B cell (primary cell): Measurements from ENCODE around the gene PFDN1.

ENCODE experiments used
- EZH2 ChIP-seq: IDR thresholded peaks from 2 replicates; pipeline ENCODE4 v1.6.1; 2012; ENCODE audit warnings: borderline replicate concordance, low read depth, mild to moderate bottlenecking, moderate library complexity, low read length; ENCODE audit not compliant: insufficient read depth, poor library complexity, severe bottlenecking
- TF ChIP-seq, protein P1 (sequence below): fragments of 200-600 bp; IDR thresholded peaks from one replicate; pipeline ENCODE4 v1.8.0; 2022; ENCODE audit warnings: antibody characterized with exemption, mild to moderate bottlenecking

DNA sequence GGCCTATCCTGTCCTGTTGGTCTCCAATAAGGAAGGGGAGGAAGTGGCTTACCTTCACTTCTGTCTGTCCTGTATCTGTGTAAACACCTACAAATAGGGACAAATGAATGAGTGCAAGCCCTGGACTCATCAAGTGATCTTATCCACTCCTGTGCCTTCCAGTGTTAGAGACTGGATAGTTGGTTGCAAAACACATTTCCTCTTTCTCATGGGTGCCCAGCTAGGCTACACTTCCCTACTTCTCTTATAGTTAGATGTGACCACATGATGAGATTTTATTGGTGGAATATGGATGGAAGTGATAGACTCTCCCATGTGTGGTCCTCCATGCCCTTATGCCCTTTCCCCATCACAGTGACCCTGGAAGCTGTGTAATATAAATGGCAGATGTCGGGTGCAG lies 16.9 kb upstream of the PFDN1 start:
- TF ChIP-seq, protein P1, sequence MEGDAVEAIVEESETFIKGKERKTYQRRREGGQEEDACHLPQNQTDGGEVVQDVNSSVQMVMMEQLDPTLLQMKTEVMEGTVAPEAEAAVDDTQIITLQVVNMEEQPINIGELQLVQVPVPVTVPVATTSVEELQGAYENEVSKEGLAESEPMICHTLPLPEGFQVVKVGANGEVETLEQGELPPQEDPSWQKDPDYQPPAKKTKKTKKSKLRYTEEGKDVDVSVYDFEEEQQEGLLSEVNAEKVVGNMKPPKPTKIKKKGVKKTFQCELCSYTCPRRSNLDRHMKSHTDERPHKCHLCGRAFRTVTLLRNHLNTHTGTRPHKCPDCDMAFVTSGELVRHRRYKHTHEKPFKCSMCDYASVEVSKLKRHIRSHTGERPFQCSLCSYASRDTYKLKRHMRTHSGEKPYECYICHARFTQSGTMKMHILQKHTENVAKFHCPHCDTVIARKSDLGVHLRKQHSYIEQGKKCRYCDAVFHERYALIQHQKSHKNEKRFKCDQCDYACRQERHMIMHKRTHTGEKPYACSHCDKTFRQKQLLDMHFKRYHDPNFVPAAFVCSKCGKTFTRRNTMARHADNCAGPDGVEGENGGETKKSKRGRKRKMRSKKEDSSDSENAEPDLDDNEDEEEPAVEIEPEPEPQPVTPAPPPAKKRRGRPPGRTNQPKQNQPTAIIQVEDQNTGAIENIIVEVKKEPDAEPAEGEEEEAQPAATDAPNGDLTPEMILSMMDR: no peak
- TF ChIP-seq EZH2: no peak
